HuH-7 (cell line): ENCODE measurements around the gene ERBB4.
"Not testable (repeated sequence)": the region's sequence is repeated elsewhere in the genome, so short reads cannot be mapped to it uniquely, and the experiment has no call there.

Source experiments
- DNase-seq: peaks from one replicate; pipeline ENCODE4 v3.0.0; 2011; ENCODE audit warnings: low spot score

The ERBB4 gene

GRCh38 chr2:212073360-212073759 lies 465.2 kb downstream of the ERBB4 start:
- no peak for DNase-seq

DNA sequence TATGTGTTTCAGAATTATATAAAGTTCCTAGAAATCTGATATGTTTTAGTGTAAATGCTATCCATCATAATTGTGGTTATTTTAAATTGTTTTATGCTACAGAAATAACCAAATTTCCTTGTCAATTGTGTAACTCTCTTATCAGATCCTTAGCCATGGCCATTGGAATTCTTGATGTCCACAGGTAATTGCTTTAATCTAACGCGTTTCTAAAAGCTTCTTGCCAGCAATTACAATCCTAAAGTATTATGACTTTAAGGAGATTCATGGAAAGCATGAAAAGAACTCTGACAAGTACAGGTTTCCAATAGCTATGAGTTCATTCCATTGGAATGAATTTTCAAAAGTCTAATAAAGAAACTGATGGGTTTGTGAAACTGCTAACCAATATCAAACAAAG lies 472.1 kb downstream of the ERBB4 start:
- no peak for DNase-seq

DNA sequence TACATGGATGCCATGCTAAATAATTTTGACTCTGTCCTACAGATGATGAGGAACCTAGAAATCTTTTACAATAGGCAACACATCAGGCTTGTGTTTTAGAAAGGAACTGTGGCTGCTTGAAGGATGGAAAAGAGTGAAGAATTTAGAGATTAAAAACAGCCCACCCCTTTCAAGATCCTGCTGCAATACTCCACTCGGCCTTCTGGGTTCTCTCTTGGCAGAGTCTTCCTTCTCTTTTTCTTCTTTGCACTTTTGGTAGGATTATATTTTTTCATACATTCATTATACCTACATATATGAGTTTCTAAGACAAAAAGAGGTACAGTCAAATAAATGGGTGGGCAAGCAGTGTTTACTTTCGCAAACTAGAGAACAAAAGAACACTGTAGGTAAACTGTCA lies 474.3 kb downstream of the ERBB4 start:
- DNase-seq: no peak

DNA sequence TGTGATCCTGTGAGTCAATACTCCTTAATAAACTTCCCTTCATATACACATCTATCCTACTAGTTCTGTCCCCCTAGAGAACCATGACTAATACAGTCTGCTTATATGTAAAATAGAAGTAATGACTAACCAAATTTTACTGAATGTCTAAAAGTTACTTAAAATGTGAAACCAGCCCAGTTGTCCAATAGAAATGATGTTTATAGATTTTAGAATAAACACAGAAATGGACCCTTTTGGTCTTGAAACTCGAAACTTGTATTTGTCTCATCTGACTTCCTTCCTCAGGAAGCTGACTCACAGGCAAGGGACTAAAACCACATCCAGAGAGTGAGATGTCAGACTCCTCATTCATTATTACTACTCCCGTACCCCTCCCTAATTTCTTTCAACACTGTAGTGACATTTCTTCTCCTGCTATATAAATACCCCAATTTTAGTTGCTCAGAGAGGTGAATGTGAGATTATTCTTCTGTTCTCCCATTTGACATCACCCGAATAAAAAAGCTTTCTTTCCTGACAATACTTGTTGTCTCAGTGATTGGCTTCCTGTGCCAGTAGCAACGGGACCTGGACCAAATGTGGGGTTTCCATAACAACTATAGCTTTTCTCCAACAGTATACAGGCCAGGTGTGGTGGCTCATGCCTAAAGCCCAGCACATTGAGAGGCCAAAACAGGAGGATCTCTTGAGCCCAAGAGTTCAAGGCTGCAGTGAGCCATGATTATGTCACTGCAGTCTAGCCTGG lies 486.0 kb downstream of the ERBB4 start:
- no peak for DNase-seq

DNA sequence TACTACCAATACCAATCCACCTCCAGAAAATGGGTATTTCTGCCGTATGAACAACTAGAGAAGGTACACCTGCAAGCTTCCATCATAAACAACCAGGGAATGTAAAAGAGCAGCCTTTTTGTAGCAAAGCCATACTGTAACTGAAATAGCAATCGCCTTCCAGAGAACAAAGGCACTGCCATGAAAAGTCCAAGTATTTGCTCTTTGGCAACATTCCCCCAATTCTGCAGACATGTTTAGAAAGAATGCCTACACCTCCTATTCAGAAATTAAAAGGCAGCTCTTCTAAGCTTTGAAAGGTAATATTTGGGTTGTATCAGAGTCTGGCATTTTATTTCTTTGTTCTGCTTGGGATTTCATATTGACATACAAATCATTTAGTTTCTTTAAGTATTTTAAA lies 487.7 kb downstream of the ERBB4 start:
- DNase-seq: no peak

DNA sequence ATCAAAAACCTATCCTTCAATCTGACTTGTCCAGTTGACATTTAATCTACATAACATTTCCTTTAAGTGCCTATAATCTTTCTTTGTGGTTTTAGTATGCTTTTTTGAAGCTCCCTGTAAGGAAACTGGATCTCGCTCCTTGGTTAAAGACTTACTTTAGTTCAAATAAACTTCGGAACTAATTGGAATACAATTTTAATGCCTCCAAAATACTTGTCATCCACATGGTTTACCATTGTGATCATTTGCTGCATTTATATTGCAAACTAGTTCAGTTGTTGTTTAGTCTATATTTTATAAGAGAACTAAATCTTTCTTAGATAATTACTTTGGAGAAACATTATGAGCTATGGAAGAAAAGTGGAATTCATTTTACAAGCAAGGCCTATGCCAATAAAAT lies 496.0 kb downstream of the ERBB4 start:
- DNase-seq: no peak

- DNase-seq: no peak
These were observed 501.5 kb downstream of the ERBB4 start for GRCh38 chr2:212037062-212037461.

GRCh38 chr2:212034841-212035585 lies 503.6 kb downstream of the ERBB4 start:
- no peak for DNase-seq

GRCh38 chr2:212033888-212034287 lies 504.7 kb downstream of the ERBB4 start:
- DNase-seq: no peak

DNA sequence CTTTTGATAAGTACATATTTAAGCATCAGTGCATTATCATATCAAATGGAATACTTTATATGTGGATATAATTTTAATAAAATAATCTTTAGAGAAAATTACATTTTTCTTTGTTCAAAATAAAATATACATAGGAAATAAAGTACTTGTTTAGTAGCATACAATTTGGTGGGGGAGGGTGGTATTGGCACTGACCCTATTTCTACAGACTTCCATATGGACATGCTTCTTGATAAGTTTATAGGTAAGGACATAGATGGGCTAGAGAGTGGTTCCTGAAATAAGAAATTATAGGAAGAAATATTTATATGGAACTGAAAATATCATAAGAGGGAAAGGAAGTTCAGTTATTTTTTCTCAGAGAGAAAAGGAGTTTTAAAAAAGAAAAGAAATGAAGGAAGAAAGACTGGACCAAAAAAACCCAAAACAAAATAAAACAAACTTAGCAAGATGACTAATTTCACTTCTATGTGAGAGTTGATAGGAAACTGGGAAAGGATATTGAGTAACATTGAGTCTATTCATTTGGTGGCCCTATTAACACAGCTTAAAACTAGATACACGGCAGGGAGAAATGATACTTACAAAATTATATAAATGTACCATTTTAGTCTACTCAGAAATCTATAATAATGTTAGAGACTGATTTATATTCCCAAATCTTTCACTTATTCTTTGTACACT lies 505.9 kb downstream of the ERBB4 start:
- DNase-seq: no peak

GRCh38 chr2:212032032-212032431 lies 506.6 kb downstream of the ERBB4 start:
- DNase-seq: no peak

GRCh38 chr2:212030709-212031108 lies 507.9 kb downstream of the ERBB4 start:
- no peak for DNase-seq

- DNase-seq: no peak
These were observed 509.7 kb downstream of the ERBB4 start for GRCh38 chr2:212028798-212029394.

GRCh38 chr2:212027681-212028628 lies 510.6 kb downstream of the ERBB4 start:
- no peak for DNase-seq

DNA sequence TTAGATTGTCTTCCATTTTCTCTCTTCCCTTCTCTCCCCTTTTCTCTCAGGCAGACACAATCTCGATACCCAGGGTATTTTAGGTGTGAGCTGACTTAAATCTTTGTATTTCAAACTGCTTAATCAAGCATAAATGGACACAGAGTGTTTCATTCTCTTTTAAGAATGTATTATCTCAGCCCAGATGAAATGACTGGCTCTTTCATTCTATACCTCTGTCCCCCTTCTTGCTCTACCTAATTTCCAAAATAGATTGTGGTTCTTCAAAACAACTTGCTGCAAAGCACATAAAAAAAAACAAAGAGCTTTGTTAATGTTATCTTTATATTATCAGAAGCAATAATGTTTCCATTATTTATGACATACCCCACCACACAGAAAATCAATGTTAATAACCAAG lies 514.6 kb downstream of the ERBB4 start:
- DNase-seq: no peak

- DNase-seq: no peak
These were observed 515.6 kb downstream of the ERBB4 start for GRCh38 chr2:212022966-212023365.

DNA sequence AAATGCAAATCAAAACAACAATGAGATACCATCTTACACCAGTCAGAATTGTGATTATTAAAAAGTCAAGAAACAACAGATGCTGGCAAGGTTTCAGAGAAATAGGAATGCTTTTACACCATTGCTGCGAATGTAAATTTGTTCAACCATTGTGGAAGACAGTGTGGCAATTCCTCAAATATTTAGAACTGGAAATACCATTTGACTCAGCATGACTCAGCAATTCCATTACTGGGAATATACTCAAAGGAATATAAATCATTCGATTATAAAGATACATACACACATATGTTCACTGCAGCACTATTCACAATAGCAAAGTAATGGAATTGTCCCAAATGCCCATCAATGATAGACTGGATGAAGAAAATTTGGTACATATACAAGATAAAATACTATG lies 516.7 kb downstream of the ERBB4 start:
- DNase-seq: no peak

GRCh38 chr2:212015588-212015987 lies 523.0 kb downstream of the ERBB4 start:
- DNase-seq: no peak

- no peak for DNase-seq
These were observed 525.0 kb downstream of the ERBB4 start for GRCh38 chr2:212013626-212014025.

GRCh38 chr2:212010305-212010704 lies 528.3 kb downstream of the ERBB4 start:
- DNase-seq: not testable (repeated sequence)

- DNase-seq: no peak
These were observed 530.6 kb downstream of the ERBB4 start for GRCh38 chr2:212007972-212008371.
